ENCODE results near the gene CCSER1.

CCSER1 gene

GRCh38 chr4:90982813-90983212 lies 855.6 kb downstream of the CCSER1 start:
- no peak for DNase-seq

- no peak for DNase-seq
Observed at GRCh38 chr4:90990284-90990683, 863.1 kb downstream of the CCSER1 start.

- DNase-seq = no peak
Observed at GRCh38 chr4:90992213-90992612, 865.0 kb downstream of the CCSER1 start.

GRCh38 chr4:90994851-90995574 lies 867.8 kb downstream of the CCSER1 start:
- no peak for DNase-seq

GRCh38 chr4:90995996-90996395 lies 868.8 kb downstream of the CCSER1 start:
- no peak for DNase-seq

- DNase-seq = no peak
Observed at GRCh38 chr4:90996813-90997212, 869.6 kb downstream of the CCSER1 start.

DNA sequence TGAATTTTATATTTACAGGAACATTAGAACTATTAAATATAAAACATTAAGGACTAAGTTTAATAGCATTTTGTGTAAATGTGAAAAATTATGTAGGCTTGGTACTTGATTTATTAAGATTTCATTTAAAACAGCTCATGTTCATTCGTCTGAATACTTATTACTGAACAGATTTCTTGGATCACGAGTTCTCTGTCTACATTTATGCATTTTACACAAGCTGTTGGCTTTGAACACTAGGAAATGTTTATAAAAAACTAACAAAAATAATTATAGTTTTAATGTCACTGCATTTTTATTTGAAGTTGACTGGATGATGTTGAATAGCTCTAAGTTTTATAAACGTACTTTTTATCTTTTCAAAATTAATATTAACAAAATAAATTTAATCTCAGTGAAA lies 888.7 kb downstream of the CCSER1 start:
- DNase-seq = no peak

- DNase-seq = no peak
Observed at GRCh38 chr4:91019513-91019912, 892.3 kb downstream of the CCSER1 start.

DNA sequence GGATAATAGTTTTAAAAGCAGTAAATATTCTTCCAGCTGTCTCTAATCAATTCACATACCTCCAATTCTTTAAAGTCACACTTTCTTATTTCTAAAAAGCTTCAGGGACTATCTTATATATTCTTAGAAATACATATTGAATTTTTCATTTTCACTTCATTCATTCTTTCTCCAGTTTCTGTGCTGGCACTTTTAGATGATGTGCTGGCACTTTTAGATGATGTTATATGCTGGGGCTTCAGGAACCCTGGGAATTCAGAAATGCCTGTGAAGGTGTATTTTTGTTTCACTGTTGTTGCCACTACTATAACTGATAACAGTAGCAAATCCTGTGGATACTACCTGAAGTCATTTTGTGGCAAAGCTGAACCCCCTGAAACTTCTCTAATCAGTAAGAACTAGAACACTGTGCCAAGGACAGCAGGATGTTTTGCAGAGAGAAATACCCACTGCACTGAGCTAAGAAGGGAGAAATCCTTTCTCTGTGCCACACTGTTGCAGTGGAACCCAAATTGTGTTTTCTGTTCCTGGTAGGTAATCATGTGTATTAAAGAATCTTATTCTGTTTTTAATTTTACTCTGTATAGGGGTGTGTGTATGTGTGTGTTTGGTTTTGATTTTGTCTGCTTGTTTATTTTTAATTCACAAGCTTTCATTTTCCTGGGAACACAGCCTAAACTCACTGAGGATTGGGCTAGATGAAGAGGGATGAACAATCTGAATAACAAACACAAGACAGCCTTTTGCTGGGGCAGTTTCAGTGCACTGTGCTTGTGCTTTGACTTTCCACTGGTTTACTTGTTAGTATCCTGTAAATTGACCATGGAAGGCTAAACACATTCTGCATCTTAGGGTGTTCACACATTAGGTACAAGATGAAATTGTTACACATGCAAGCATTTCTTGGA lies 898.3 kb downstream of the CCSER1 start:
- no peak for DNase-seq

DNA sequence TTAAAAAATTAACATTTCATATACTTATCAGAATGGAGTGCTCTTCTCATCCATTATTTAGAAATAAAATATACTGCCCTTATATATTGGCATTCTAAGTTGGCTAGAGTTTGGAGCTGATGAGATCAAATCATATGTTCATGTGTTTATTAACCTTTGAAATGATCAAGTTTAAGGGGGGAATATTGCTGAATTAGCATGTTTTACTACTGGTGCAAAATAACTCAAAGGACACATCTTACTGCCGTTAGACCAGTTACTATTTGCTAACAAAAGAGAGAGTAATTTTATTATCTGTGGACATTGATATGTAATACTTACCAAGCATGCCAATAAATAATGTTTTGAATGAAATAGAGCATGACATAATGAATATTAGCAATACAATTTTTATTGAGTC lies 901.0 kb downstream of the CCSER1 start:
- no peak for DNase-seq

DNA sequence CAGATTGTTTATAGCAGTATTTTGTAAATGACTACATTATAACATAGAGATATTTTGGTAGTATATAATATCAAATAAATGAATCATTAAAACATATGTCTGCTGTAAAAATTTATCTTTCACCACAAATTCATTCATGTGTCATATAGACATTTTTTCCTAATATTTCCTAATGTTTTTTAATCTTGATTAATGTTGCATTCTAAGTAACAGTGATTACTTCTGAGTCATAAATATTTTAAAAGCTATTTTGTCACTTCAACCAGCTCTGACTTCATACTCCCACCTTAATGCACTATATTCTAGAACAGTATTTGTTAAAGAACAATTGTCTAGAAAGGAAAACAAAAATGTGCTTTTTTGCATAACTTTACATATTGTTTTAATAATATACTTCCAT lies 904.6 kb downstream of the CCSER1 start:
- DNase-seq = no peak

DNA sequence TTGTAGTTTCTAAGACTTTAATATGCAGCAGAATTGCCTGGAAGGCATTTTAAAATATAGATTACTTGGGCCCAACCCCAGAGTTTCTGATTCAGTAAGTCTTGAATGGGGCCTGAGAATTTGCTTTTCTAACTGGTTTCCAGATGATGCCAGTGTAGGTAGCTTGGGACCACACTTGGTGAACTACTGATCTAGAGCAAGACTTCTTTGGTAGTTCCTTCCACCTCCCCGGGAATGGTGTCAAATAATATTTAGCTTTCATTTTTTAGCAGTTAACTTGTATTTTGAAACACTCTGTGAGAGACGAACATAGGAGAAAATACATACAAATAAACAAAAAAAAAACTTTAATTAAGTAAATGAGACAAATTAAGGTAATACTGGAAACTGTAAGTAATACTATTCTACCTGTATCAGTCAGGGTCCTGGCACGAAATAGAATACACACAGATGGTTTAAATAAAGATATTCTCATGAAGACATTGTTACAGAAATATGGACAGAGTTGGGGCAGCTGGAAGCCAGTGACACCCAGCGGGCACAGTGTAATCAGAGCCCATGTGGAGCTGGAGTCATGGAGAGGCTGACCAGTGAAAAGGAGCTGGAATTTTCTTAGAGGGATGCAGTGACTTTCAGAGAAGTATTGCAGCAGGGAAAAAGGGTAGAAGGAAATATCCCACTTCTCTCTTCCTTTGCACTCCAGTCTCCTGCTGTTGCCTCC lies 905.7 kb downstream of the CCSER1 start:
- no peak for DNase-seq

DNA sequence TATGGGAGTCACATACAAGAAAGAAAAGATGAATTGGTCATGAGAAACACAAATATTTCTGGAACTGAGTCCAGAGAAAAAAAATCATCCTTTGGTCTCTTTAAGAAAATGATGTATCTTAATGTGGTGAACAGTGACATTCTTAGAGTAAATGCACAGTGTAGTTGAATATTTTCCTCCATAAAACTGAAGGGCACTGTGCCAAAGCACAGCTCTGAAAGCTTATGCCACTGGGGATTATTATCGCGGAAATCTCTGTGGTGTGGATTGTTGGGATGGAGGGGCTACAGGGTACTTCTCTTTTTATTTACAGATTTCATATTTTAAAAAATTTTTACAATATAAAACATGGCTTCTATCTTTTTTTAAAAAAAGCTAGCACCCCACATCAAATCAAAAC lies 908.1 kb downstream of the CCSER1 start:
- no peak for DNase-seq

DNA sequence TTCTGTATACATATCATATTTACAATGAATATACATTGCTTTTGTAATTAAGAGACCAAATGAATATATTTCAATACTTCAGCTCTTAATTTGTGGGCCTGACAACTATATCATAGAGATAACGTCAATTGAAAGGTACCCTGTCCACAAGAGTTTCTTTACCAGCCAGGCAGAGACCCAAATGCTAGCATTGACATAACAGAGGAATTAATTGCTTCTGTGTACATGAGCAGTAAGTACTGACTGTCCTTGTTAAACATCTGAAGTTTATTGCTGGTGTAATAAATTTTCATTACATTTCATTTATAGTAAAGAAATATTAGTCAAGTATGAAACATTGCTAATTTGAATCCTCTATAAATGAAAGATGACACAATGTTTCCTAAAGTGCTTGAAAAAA lies 910.8 kb downstream of the CCSER1 start:
- no peak for DNase-seq

DNA sequence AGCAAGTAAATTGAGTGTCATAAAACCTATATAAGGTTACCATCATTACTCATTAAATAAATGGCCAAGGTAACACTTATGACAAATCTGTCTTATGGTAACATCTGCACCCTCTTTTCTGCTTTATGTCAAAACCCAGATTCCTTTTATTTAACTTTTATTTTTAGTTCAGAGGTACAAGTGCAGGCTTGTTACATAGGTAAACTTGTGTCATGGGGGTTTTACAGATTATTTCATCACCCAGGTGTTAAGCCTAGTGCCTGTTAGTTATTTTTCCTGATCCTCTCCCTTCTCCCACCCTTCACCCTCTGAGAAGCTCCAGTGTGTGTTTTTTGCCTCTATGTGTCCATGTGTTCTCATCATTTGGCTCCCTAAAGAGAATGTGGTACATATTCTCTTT lies 930.7 kb downstream of the CCSER1 start:
- DNase-seq = no peak

- DNase-seq = no peak
Observed at GRCh38 chr4:91058345-91058744, 931.2 kb downstream of the CCSER1 start.

GRCh38 chr4:91064157-91064853 lies 937.1 kb downstream of the CCSER1 start:
- no peak for DNase-seq

- DNase-seq = no peak
Observed at GRCh38 chr4:91065117-91065516, 937.9 kb downstream of the CCSER1 start.

DNA sequence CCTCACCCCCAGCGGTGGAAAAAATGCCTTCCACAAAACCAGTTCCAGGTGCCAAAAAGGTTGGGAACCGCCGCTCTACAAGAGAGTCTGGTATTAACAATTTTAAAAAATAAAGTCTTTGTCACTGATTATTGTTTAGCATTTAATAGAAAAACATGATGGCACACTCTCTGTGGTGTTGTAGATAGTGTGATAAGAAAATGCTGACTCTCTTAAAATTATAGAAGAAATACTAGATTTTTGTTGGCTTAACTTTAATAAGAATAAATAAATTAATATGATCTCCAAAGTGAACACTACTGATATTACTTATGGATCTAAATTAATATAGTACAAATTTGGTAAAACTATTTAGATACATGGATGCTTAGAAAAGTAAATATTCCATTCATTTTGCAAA lies 943.5 kb downstream of the CCSER1 start:
- no peak for DNase-seq

DNA sequence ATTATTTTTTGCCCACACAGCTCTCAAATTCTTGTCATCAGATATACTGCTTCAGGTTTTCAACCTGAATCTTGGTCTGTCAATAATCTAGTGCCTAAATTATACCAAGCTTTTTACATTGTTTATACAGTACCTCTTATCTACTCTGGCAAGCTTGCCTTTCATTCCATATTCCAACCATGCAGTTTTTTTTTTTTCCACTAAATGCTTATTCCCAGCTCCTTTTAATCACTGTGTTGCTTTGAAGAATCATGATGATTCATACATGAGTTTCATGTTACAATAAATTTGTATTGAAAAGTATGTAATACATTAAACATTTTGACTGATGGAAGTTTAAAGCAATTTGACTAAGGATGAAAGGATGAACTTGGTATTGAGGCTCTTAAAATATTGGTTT lies 949.0 kb downstream of the CCSER1 start:
- no peak for DNase-seq

GRCh38 chr4:91085961-91086360 lies 958.8 kb downstream of the CCSER1 start:
- no peak for DNase-seq

GRCh38 chr4:91087743-91088142 lies 960.5 kb downstream of the CCSER1 start:
- no peak for DNase-seq

DNA sequence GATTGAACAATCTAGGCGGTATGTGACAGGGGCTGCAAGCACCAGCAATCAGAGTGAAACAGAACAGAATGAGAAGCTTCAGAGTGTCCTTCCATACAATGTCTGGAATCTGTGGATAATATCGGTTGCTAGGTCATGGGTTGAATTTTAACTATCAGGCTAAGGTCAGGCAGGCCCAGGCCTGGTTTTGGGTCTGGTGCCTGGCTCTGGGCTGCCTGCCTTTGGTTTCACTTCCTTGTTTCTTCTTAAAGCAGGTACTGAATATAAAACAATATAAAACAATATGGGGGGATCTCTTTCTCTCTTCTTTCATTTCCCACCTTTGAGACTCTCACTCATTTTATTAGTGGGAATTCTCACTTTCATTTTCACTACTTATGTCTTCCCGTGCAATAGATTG lies 962.0 kb downstream of the CCSER1 start:
- DNase-seq = no peak
